Right lobe of liver (tissue), 6 donors: Measurements from ENCODE around the gene DNAJB1. TPM values are rescaled to one million over a fixed set of nuclear protein-coding genes. Genes with fewer than 3 reads are reported as not detected.

Experiments used
- ATAC-seq, 4 donors: fragments of 200-7000 bp; cut with Tn5 transposase; one replicate each; pipeline ENCODE4 v1.9.1; 2020; ENCODE audit warnings: mild to moderate bottlenecking in 4 of 4, moderate library complexity in 4 of 4
- DNase-seq, 3 donors: peaks; one replicate each; pipeline ENCODE4 v3.0.0-alpha.2; 2020
- H3K27ac ChIP-seq, 3 donors: fragments of 200-600 bp; one replicate each; pipeline ENCODE4 v1.8.0; 2022
- H3K27me3 ChIP-seq, 2 donors: fragments of 200-600 bp; one replicate each; pipeline ENCODE4 v1.8.0; 2022
- H3K36me3 ChIP-seq, 4 donors: fragments of 200-600 bp; sonication (generic) in 1 of 4; one replicate each; pipeline versions ENCODE4 v1.5.1 to v1.8.0; 2017 to 2022; ENCODE audit warnings: control low read depth in 1 of 4
- H3K4me1 ChIP-seq, 4 donors: fragments of 200-600 bp; sonication (generic) in 1 of 4; one replicate each; pipeline versions ENCODE4 v1.5.1 to v1.8.0; 2017 to 2022; ENCODE audit warnings: control low read depth in 1 of 4
- H3K4me3 ChIP-seq, 3 donors: fragments of 200-600 bp; one replicate each; pipeline ENCODE4 v1.8.0; 2022
- H3K9me3 ChIP-seq, 4 donors: fragments of 200-600 bp; sonication (generic) in 1 of 4; one replicate each; pipeline versions ENCODE4 v1.5.1 to v1.8.0; 2017 to 2022; ENCODE audit warnings: control low read depth in 1 of 4
- CTCF ChIP-seq, 4 donors: fragments of 200-600 bp in 3 of 4; fragments of 450-650 bp in 1 of 4; IDR thresholded peaks; one replicate each; pipeline versions ENCODE4 v1.5.1 to v1.8.0; 2016 to 2022; ENCODE audit warnings: antibody characterized with exemption in 4 of 4, mild to moderate bottlenecking in 2 of 4
- POLR2A ChIP-seq: fragments of 450-650 bp; IDR thresholded peaks from one replicate; pipeline ENCODE4 v1.6.1; 2017; ENCODE audit warnings: antibody characterized with exemption, mild to moderate bottlenecking
- WGBS: methylation state at CpG from one replicate; pipeline ENCODE4 v1.1.6; 2018; ENCODE audit warnings: low coverage, low lambda C conversion rate; ENCODE audit not compliant: insufficient coverage; ENCODE audit errors: missing lambda C conversion rate; 5-methylcytosine and 5-hydroxymethylcytosine counted together
- intact Hi-C, 2 donors: fragments of 100-400 bp; cut with DNase I; formaldehyde crosslinking; loops; one replicate each; pipeline versions ENCODE4 v1.11.2 to v1.14.1; 2022
- total RNA-seq, 6 experiments: library from RNA; depleted of rRNA in 2 of 6; stranded (reverse); fragments of >200 nt in 2 of 6; fragmentation: NEBNext Ultra II Directional in 3 of 6; extraction: Animal tissue kit (Norgen Biotek cat#: 25700) in 3 of 6; gene quantifications; one replicate each; pipeline versions ENCODE4 v1.1.0 to v1.2.4, GENCODE V29; 2016 to 2023
- donor health status: DM: no; HTN: yes; CAD: no.
- donor health status: DM: no; HTN: no; CAD: no.
- donor health status: DM: no; HTN: no; CAD: no.
- donor health status: DM: no; HTN: yes; CAD: no.
- donor health status: DM: no; HTN: yes; CAD: no.

The DNAJB1 gene
- total RNA-seq, 6 experiments from 2014 or later, result 35.7 to 76.8 (median 52.1) TPM

- H3K27ac ChIP-seq, result no peak overlapping the region
- peaks cover 0 to 11% (median 0%) of the 10 kb centered on the region in 4 donors for H3K36me3 ChIP-seq
- intact Hi-C loops, result no loop called here
- peak in 1 of 3 donors; percentile 74 for DNase-seq
- peaks cover 0 to 19% (median 4%) of the 10 kb centered on the region in 4 donors for H3K4me1 ChIP-seq
- H3K27me3 ChIP-seq, result no peaks in the 10 kb centered on the region
- no peak overlapping the region for H3K4me3 ChIP-seq
- ATAC-seq, result peak; percentile 57 to 75 (median 66)
- 4% methylated on average over 19 of the region's 66 CpGs for WGBS
- H3K9me3 ChIP-seq, result no peaks in the 10 kb centered on the region
- TF ChIP-seq CTCF (IDR thresholded peaks at IDR 0.05) (peak; percentile 80 to 96 (median 93)), POLR2A (no peak)
Measured at GRCh38 chr19:14472202-14472938, 45.8 kb downstream of the DNAJB1 start.

- peaks cover 0 to 11% (median 0%) of the 10 kb centered on the region in 4 donors for H3K36me3 ChIP-seq
- 66% methylated on average over 39 of the region's 46 CpGs for WGBS
- peaks cover 0 to 19% (median 4%) of the 10 kb centered on the region in 4 donors for H3K4me1 ChIP-seq
- DNase-seq (no peak), ATAC-seq (no peak)
- TF ChIP-seq POLR2A (no peak), CTCF (IDR thresholded peaks at IDR 0.05) (no peak)
- H3K9me3 ChIP-seq, result no peaks in the 10 kb centered on the region
- intact Hi-C loops, result no loop called here
- H3K27ac ChIP-seq, result no peak overlapping the region
- H3K27me3 ChIP-seq, result no peaks in the 10 kb centered on the region
- no peak overlapping the region for H3K4me3 ChIP-seq
Measured at GRCh38 chr19:14471436-14472187, 46.6 kb downstream of the DNAJB1 start.

GRCh38 chr19:14470031-14470876 is 47.9 kb downstream of the DNAJB1 start:
- Histone ChIP-seq H3K27me3 (no peaks in the 10 kb centered on the region), H3K9me3 (no peaks in the 10 kb centered on the region), H3K36me3 (peaks cover 0 to 18% (median under 1%) of the 10 kb centered on the region in 4 donors), H3K27ac (no peak overlapping the region), H3K4me3 (no peak overlapping the region), H3K4me1 (peaks cover 0 to 19% (median 4%) of the 10 kb centered on the region in 4 donors)
- DNase-seq (no peak), ATAC-seq (no peak)
- intact Hi-C loops, result no loop called here
- TF ChIP-seq POLR2A (no peak), CTCF (IDR thresholded peaks at IDR 0.05) (no peak)
- WGBS, result no CpG with 5 or more reads among the region's 32 CpGs

- intact Hi-C loops, result no loop called here
- peaks cover 0 to 27% (median 5%) of the 10 kb centered on the region in 4 donors for H3K36me3 ChIP-seq
Measured at GRCh38 chr19:14467816-14468215, 50.4 kb downstream of the DNAJB1 start.

More at GRCh38 chr19:14467816-14468215, 50.4 kb downstream of the DNAJB1 start:
- H3K27me3 ChIP-seq, result no peaks in the 10 kb centered on the region
- H3K4me3 ChIP-seq, result no peak overlapping the region
- H3K27ac ChIP-seq, result no peak overlapping the region
- no peak for DNase-seq
- 73% methylated on average over 7 of the region's 9 CpGs for WGBS
- ATAC-seq, result no peak
- peaks cover 0 to 8% (median 4%) of the 10 kb centered on the region in 4 donors for H3K4me1 ChIP-seq
- no peaks in the 10 kb centered on the region for H3K9me3 ChIP-seq
- TF ChIP-seq POLR2A (no peak), CTCF (IDR thresholded peaks at IDR 0.05) (no peak)
